HCT116 (cell line): ENCODE data around the gene GPX7. TPM values are rescaled to one million over a fixed set of nuclear protein-coding genes. Genes with fewer than 3 reads are reported as not detected.

Experiments
- ATAC-seq: fragments of 200-7000 bp; cut with Tn5 transposase; 2 replicates; pipeline ENCODE4 v1.9.1; 2020; ENCODE audit warnings: mild to moderate bottlenecking, moderate library complexity
- BruUV-seq: library from RNA; stranded (reverse); fragments of 400-500 nt; replicated peaks from 2 replicates; lab custom pipeline; 2021; lab: Mats Ljungman, UMichigan
- CTCF ChIA-PET: fragments of 300-600 bp; sonication (Branson Sonifier 250); formaldehyde crosslinking; loops from one replicate; lab custom pipeline; 2021; ENCODE audit warnings: antibody characterized with exemption; lab: Charles Lee
- POLR2A ChIA-PET: fragments of 300-600, 350-600 bp; sonication (Branson Sonifier 250); formaldehyde crosslinking; loops from one replicate; lab custom pipeline; 2021; ENCODE audit warnings: antibody characterized with exemption; lab: Charles Lee
- RAD21 ChIA-PET, 2 experiments: fragments of 300-600 bp; sonication (Branson Sonifier 250); formaldehyde crosslinking; loops; one replicate each; lab custom pipeline; 2023; ENCODE audit warnings: low total read pairs in 2 of 2; ENCODE audit not compliant: uncharacterized antibody in 2 of 2, unreplicated experiment in 2 of 2, low non-redundant PET in 1 of 2; lab: Charles Lee
- DNase-seq: peaks from one replicate; pipeline ENCODE4 v3.0.0-alpha.2; 2010; ENCODE audit warnings: low read depth, low spot score
- H2AFZ ChIP-seq: fragments of 200-600 bp; shearing (Covaris generic), sonication (generic); 2 replicates; pipeline ENCODE4 v1.6.1; 2017; ENCODE audit warnings: low read depth, mixed run types, mixed read lengths, antibody characterized with exemption, low read length; ENCODE audit not compliant: poor library complexity, severe bottlenecking
- H3K27ac ChIP-seq: 2 replicates; pipeline ENCODE4 v1.5.1; 2012; ENCODE audit warnings: low read depth, low read length
- H3K27me3 ChIP-seq: fragments of 200-600 bp; sonication (generic); 2 replicates; pipeline ENCODE4 v1.6.1; 2016; ENCODE audit warnings: mixed run types, low read length, mixed read lengths; ENCODE audit not compliant: insufficient read depth
- H3K36me3 ChIP-seq, 2 experiments: fragments of 200-500 bp in 1 of 2; fragments of 200-600 bp in 1 of 2; sonication (Bioruptor generic) in 1 of 2; sonication (generic) in 1 of 2; 2 replicates each; pipeline versions ENCODE4 v1.5.1 to v1.6.1; 2014 to 2016; ENCODE audit warnings: low read length in 2 of 2, inconsistent platforms in 1 of 2, mixed read lengths in 1 of 2, mixed run types in 1 of 2; ENCODE audit not compliant: insufficient read depth in 2 of 2, control insufficient read depth in 1 of 2
- H3K4me1 ChIP-seq, 2 experiments: fragments of 200-600 bp in 1 of 2; sonication (generic) in 1 of 2; 2 replicates each; pipeline versions ENCODE4 v1.5.1 to v1.6.1; 2012 to 2017; ENCODE audit warnings: low read length in 2 of 2, inconsistent platforms in 1 of 2, mild to moderate bottlenecking in 1 of 2, mixed read lengths in 1 of 2, mixed run types in 1 of 2, moderate library complexity in 1 of 2; ENCODE audit not compliant: insufficient read depth in 2 of 2, control insufficient read depth in 1 of 2
- H3K4me2 ChIP-seq: fragments of 200-600 bp; sonication (generic); 2 replicates; pipeline ENCODE4 v1.6.1; 2017; ENCODE audit warnings: mixed run types, low read length, mixed read lengths
- H3K4me3 ChIP-seq, 2 experiments: fragments of 200-600 bp in 1 of 2; sonication (generic) in 1 of 2; replicated peaks in 1 of 2; 2 replicates each; pipeline ENCODE4 v1.5.1; 2011 to 2016; ENCODE audit warnings: low read length in 2 of 2, control low read depth in 1 of 2, low read depth in 1 of 2, mild to moderate bottlenecking in 1 of 2, mixed read lengths in 1 of 2, mixed run types in 1 of 2
- H3K79me2 ChIP-seq: fragments of 200-600 bp; sonication (generic); 2 replicates; pipeline ENCODE4 v1.6.1; 2017; ENCODE audit warnings: mild to moderate bottlenecking, mixed run types, low read length, moderate library complexity, mixed read lengths; ENCODE audit not compliant: insufficient read depth
- H3K9ac ChIP-seq: fragments of 200-600 bp; sonication (generic); 2 replicates; pipeline ENCODE4 v1.6.1; 2016; ENCODE audit warnings: low read length, mixed read lengths
- H3K9me2 ChIP-seq: fragments of 200-600 bp; sonication (generic), shearing (Covaris generic); 2 replicates; pipeline ENCODE4 v1.6.1; 2017; ENCODE audit warnings: mixed run types, mild to moderate bottlenecking, moderate library complexity; ENCODE audit not compliant: insufficient read depth
- H3K9me3 ChIP-seq, 2 experiments: fragments of 200-500 bp in 1 of 2; fragments of 200-600 bp in 1 of 2; sonication (Bioruptor generic) in 1 of 2; sonication (generic) in 1 of 2; 2 replicates each; pipeline ENCODE4 v1.6.1; 2014 to 2017; ENCODE audit warnings: low read length in 2 of 2, mixed read lengths in 2 of 2, inconsistent platforms in 1 of 2, low read depth in 1 of 2, mild to moderate bottlenecking in 1 of 2, mixed run types in 1 of 2, moderate library complexity in 1 of 2; ENCODE audit not compliant: control insufficient read depth in 1 of 2, insufficient read depth in 1 of 2
- H4K20me1 ChIP-seq: fragments of 200-600 bp; sonication (generic), shearing (Covaris generic); 2 replicates; pipeline ENCODE4 v1.6.1; 2017; ENCODE audit warnings: mixed run types, mild to moderate bottlenecking, moderate library complexity; ENCODE audit not compliant: insufficient read depth
- CEBPB ChIP-seq: IDR thresholded peaks from 2 replicates; pipeline ENCODE4 v1.6.1; 2012; ENCODE audit warnings: low read depth
- EGR1 ChIP-seq: IDR thresholded peaks from 2 replicates; pipeline ENCODE4 v1.6.1; 2012; ENCODE audit warnings: low read depth
- POLR2A ChIP-seq: IDR thresholded peaks from 2 replicates; pipeline ENCODE4 v1.7.0; 2011; ENCODE audit warnings: borderline replicate concordance; ENCODE audit not compliant: insufficient read depth, insufficient read length; ENCODE audit errors: extremely low read depth
- YY1 ChIP-seq: IDR thresholded peaks from 2 replicates; pipeline ENCODE4 v1.6.1; 2011; ENCODE audit warnings: low read length, low read depth, moderate library complexity, mild to moderate bottlenecking; ENCODE audit not compliant: insufficient replicate concordance; ENCODE audit errors: extremely low read depth
- ZFX ChIP-seq: fragments of 450-650 bp; IDR thresholded peaks from 2 replicates; pipeline ENCODE4 v1.6.1; 2017
- ZNF274 ChIP-seq: fragments of 200-500 bp; sonication (Bioruptor generic); IDR thresholded peaks from 2 replicates; pipeline ENCODE4 v1.6.1; 2014; ENCODE audit warnings: mild to moderate bottlenecking, low read depth, low read length, inconsistent platforms
- intact Hi-C: fragments of 100-400 bp; cut with micrococcal nuclease; formaldehyde crosslinking; loops from 2 replicates; pipeline ENCODE4 v1.10.0; 2022
- total RNA-seq: library from RNA; stranded (reverse); gene quantifications from one replicate; pipeline ENCODE4 v1.2.1, GENCODE V29; 2021; ENCODE audit not compliant: unreplicated experiment
- TF ChIP-seq, protein P1 (sequence below): IDR thresholded peaks from 2 replicates; pipeline ENCODE4 v1.6.1; 2012
- TF ChIP-seq, protein P2 (sequence below): IDR thresholded peaks from 2 replicates; pipeline ENCODE4 v1.6.1; 2011; ENCODE audit warnings: mild to moderate bottlenecking, low read length, moderate library complexity; ENCODE audit not compliant: insufficient replicate concordance; ENCODE audit errors: extremely low read depth

Gene GPX7
- total RNA-seq, 1 experiment from 2014 or later: not detected

DNA sequence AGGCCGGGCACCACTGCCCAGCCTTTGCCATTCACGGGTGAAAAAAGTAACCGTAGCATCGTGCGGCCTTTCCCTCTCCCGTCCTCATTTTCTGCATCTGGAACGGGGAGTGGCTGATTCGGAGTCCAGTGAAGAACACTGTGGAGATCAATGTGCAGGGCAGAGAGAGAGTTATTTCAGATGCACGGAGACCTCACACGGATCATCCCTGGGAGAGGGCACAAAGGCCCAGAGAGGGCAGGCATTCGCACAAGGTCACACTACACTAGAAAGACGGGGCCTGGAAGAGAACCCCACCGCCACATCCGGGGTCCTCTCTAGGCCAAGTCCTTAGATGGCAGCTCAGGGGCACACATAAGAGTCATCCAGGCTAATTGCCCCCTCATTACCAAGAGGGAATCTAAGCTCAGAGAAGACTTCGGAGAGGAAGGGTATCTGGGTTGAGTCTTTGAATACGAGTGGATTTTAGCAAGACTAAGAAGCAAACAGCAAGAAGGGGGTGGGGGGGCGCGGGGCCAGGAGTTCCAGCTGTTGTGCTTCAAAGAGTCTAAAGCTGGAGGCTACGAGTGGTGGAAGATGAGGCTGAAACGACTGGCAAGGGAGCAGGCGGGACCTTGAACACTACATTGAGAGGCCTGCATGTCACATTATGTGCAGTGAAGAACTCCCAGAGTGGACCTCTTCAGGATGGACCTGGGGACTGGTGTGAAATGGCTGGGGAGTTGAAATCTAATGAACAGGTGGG is 857 bp downstream of the GPX7 start:
- RAD21 ChIA-PET: no interaction called here
- H3K27ac ChIP-seq: no peak overlapping the region
- CTCF ChIA-PET: no interaction called here
- POLR2A ChIA-PET: no interaction called here
- no peaks in the 10 kb centered on the region for H3K4me1 ChIP-seq
- H3K9ac ChIP-seq: no peak overlapping the region
- no peaks in the 10 kb centered on the region for H4K20me1 ChIP-seq
- no peak for ATAC-seq
- H3K9me2 ChIP-seq: no peaks in the 10 kb centered on the region
- intact Hi-C loops: no loop called here
- DNase-seq: no peak
- no peaks in the 10 kb centered on the region for H3K9me3 ChIP-seq
- no peak overlapping the region for H3K4me3 ChIP-seq
- no peak overlapping the region for H3K4me2 ChIP-seq
- H3K36me3 ChIP-seq: no peaks in the 10 kb centered on the region
- no peak overlapping the region for H2AFZ ChIP-seq
- no peaks in the 10 kb centered on the region for H3K79me2 ChIP-seq
- TF ChIP-seq ZFX (no peak), CEBPB (no peak), POLR2A (no peak), EGR1 (no peak), ZNF274 (no peak), YY1 (no peak)
- TF ChIP-seq, protein P1, sequence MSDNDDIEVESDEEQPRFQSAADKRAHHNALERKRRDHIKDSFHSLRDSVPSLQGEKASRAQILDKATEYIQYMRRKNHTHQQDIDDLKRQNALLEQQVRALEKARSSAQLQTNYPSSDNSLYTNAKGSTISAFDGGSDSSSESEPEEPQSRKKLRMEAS: no peak
- TF ChIP-seq, protein P2, sequence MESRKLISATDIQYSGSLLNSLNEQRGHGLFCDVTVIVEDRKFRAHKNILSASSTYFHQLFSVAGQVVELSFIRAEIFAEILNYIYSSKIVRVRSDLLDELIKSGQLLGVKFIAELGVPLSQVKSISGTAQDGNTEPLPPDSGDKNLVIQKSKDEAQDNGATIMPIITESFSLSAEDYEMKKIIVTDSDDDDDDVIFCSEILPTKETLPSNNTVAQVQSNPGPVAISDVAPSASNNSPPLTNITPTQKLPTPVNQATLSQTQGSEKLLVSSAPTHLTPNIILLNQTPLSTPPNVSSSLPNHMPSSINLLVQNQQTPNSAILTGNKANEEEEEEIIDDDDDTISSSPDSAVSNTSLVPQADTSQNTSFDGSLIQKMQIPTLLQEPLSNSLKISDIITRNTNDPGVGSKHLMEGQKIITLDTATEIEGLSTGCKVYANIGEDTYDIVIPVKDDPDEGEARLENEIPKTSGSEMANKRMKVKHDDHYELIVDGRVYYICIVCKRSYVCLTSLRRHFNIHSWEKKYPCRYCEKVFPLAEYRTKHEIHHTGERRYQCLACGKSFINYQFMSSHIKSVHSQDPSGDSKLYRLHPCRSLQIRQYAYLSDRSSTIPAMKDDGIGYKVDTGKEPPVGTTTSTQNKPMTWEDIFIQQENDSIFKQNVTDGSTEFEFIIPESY: no peak
- no TSS peak for BruUV-seq
- no peaks in the 10 kb centered on the region for H3K27me3 ChIP-seq
